NB4 (cell line): ENCODE measurements around the gene AP5B1.
A peak's percentile ranks its signal among the peaks of the same experiment; 100 is the strongest.

ENCODE experiments used
- DNase-seq: peaks from one replicate; pipeline ENCODE4 v3.0.0; 2010; ENCODE audit warnings: low read depth
- H3K4me3 ChIP-seq: one replicate; pipeline ENCODE4 v1.5.1; 2011; ENCODE audit warnings: mild to moderate bottlenecking, low read depth, low read length, moderate library complexity
- CTCF ChIP-seq: IDR thresholded peaks from one replicate; pipeline ENCODE4 v1.5.1; 2012; ENCODE audit warnings: low read depth, low read length
- MAX ChIP-seq: IDR thresholded peaks from 2 replicates; pipeline ENCODE4 v1.6.1; 2011; ENCODE audit warnings: low read depth, low read length
- MYC ChIP-seq: IDR thresholded peaks from 2 replicates; pipeline ENCODE4 v1.6.1; 2011; ENCODE audit warnings: low read depth, low read length
- POLR2A ChIP-seq: IDR thresholded peaks from 2 replicates; pipeline ENCODE4 v1.6.1; 2011; ENCODE audit warnings: mild to moderate bottlenecking; ENCODE audit not compliant: insufficient read length; ENCODE audit errors: extremely low read depth

The AP5B1 gene

GRCh38 chr11:65811764-65812475 is 31.1 kb upstream of the AP5B1 start:
- no peak for DNase-seq
- TF ChIP-seq POLR2A (no peak), MAX (no peak), CTCF (no peak), MYC (no peak)
- H3K4me3 ChIP-seq: no peak overlapping the region

- DNase-seq: peak; percentile 45
- TF ChIP-seq MYC (no peak), CTCF (peak; percentile 9)
Observed at GRCh38 chr11:65810046-65810868, 29.5 kb upstream of the AP5B1 start.

GRCh38 chr11:65809496-65809895 is 28.7 kb upstream of the AP5B1 start:
- TF ChIP-seq POLR2A: no peak
- no peak for TF ChIP-seq CTCF
- no peak for DNase-seq
- H3K4me3 ChIP-seq: no peak overlapping the region

More at GRCh38 chr11:65810046-65810868, 29.5 kb upstream of the AP5B1 start:
- H3K4me3 ChIP-seq: no peak overlapping the region

- no peak for TF ChIP-seq MYC
- no peak for TF ChIP-seq MAX
- TF ChIP-seq POLR2A: no peak
- TF ChIP-seq CTCF: no peak
- no peak overlapping the region for H3K4me3 ChIP-seq
- no peak for DNase-seq
Observed at GRCh38 chr11:65808744-65809341, 28.1 kb upstream of the AP5B1 start.

GRCh38 chr11:65806979-65807378 is 26.2 kb upstream of the AP5B1 start:
- TF ChIP-seq CTCF (no peak), MYC (no peak), POLR2A (no peak), MAX (no peak)
- no peak for DNase-seq

More at GRCh38 chr11:65806979-65807378, 26.2 kb upstream of the AP5B1 start:
- H3K4me3 ChIP-seq: no peak overlapping the region
